ACC112 (cell line): ENCODE data around the gene MLN.

Experiments used
- H2AFZ ChIP-seq: fragments of 200-600 bp; sonication (generic); one replicate; pipeline ENCODE4 v1.6.0; 2017; ENCODE audit warnings: antibody characterized with exemption, low read length; ENCODE audit not compliant: unreplicated experiment
- H3K27ac ChIP-seq: fragments of 200-600 bp; sonication (generic); 2 replicates; pipeline ENCODE4 v1.5.1; 2014; ENCODE audit warnings: low read depth, mild to moderate bottlenecking, antibody characterized with exemption, low read length, moderate library complexity
- H3K27me3 ChIP-seq: fragments of 200-600 bp; sonication (generic); 2 replicates; pipeline ENCODE4 v1.6.1; 2014; ENCODE audit warnings: mild to moderate bottlenecking, antibody characterized with exemption, low read length, moderate library complexity, mixed read lengths; ENCODE audit not compliant: insufficient read depth
- H3K36me3 ChIP-seq: fragments of 200-600 bp; sonication (generic); 2 replicates; pipeline ENCODE4 v1.6.1; 2016; ENCODE audit warnings: mild to moderate bottlenecking, antibody characterized with exemption, low read length, moderate library complexity, mixed read lengths; ENCODE audit not compliant: insufficient read depth
- H3K4me1 ChIP-seq: fragments of 200-600 bp; sonication (generic); one replicate; pipeline ENCODE4 v1.6.1; 2016; ENCODE audit warnings: low read length, mixed read lengths; ENCODE audit not compliant: insufficient read depth, unreplicated experiment, control insufficient read depth
- H3K4me3 ChIP-seq: fragments of 200-600 bp; sonication (generic); 2 replicates; pipeline ENCODE4 v1.5.1; 2014; ENCODE audit warnings: mild to moderate bottlenecking, low read depth, low read length
- H3K79me2 ChIP-seq: fragments of 200-600 bp; sonication (generic); one replicate; pipeline ENCODE4 v1.6.0; 2016; ENCODE audit warnings: low read length; ENCODE audit not compliant: control insufficient read depth, unreplicated experiment, insufficient read depth

MLN gene

GRCh38 chr6:33750244-33750991, 53.4 kb downstream of the MLN start:
- Histone ChIP-seq H3K79me2 (no peaks in the 10 kb centered on the region), H3K4me1 (peaks cover 29% of the 10 kb centered on the region), H3K4me3 (no peak overlapping the region), H3K36me3 (no peaks in the 10 kb centered on the region), H2AFZ (no peak overlapping the region), H3K27ac (0 out of 2 replicates have a peak overlapping the region, but pooled peaks have one; percentile 1), H3K27me3 (no peaks in the 10 kb centered on the region)

GRCh38 chr6:33749401-33749800, 54.4 kb downstream of the MLN start:
- no peaks in the 10 kb centered on the region for H3K36me3 ChIP-seq
- H3K4me3 ChIP-seq, result no peak overlapping the region
- peaks cover 29% of the 10 kb centered on the region for H3K4me1 ChIP-seq
- no peak overlapping the region for H3K27ac ChIP-seq
- H2AFZ ChIP-seq, result no peak overlapping the region
- H3K27me3 ChIP-seq, result no peaks in the 10 kb centered on the region
- H3K79me2 ChIP-seq, result no peaks in the 10 kb centered on the region

- H2AFZ ChIP-seq, result no peak overlapping the region
- H3K4me3 ChIP-seq, result no peak overlapping the region
- peaks cover 29% of the 10 kb centered on the region for H3K4me1 ChIP-seq
- H3K27me3 ChIP-seq, result no peaks in the 10 kb centered on the region
- H3K79me2 ChIP-seq, result no peaks in the 10 kb centered on the region
- H3K36me3 ChIP-seq, result no peaks in the 10 kb centered on the region
- H3K27ac ChIP-seq, result no peak overlapping the region
Measured at GRCh38 chr6:33748841-33749240, 55.0 kb downstream of the MLN start.

GRCh38 chr6:33747823-33748222, 56.0 kb downstream of the MLN start:
- Histone ChIP-seq H3K36me3 (no peaks in the 10 kb centered on the region), H3K4me1 (peaks cover 29% of the 10 kb centered on the region)

GRCh38 chr6:33746651-33747100, 57.1 kb downstream of the MLN start, which contains the start of gene IP6K3:
TSS of gene IP6K3 (minus strand) at chr6:33746905. CDS start at chr6:33735476, 11,429 bp downstream.
- Histone ChIP-seq H3K79me2 (no peaks in the 10 kb centered on the region), H3K36me3 (no peaks in the 10 kb centered on the region), H3K4me3 (no peak within 1 kb of the TSS; the same call in 1 of the 2 replicates), H3K27ac (0 out of 2 replicates have a peak within 1 kb of the TSS, but pooled peaks have one; percentile 9), H3K27me3 (peaks cover 13% of the 10 kb centered on the region; the same call in 1 of the 2 replicates), H2AFZ (no peak within 1 kb of the TSS), H3K4me1 (peaks cover 29% of the 10 kb centered on the region)

More at GRCh38 chr6:33747823-33748222, 56.0 kb downstream of the MLN start:
- Histone ChIP-seq H3K27ac (no peak overlapping the region), H3K27me3 (0 out of 2 replicates have a peak, but pooled peaks cover 6% of the 10 kb centered on the region), H2AFZ (no peak overlapping the region), H3K79me2 (no peaks in the 10 kb centered on the region), H3K4me3 (no peak overlapping the region)

- Histone ChIP-seq H3K79me2 (no peaks in the 10 kb centered on the region), H3K4me3 (no peak overlapping the region; the same call in 1 of the 2 replicates), H3K27ac (0 out of 2 replicates have a peak overlapping the region, but pooled peaks have one; percentile 9), H3K27me3 (peaks cover 13% of the 10 kb centered on the region; the same call in 1 of the 2 replicates), H3K4me1 (peaks cover 23% of the 10 kb centered on the region), H2AFZ (no peak overlapping the region), H3K36me3 (no peaks in the 10 kb centered on the region)
Measured at GRCh38 chr6:33746036-33746600, 57.7 kb downstream of the MLN start.

GRCh38 chr6:33745548-33745947, 58.3 kb downstream of the MLN start:
- H3K4me3 ChIP-seq, result no peak overlapping the region
- peaks cover 18% of the 10 kb centered on the region for H3K4me1 ChIP-seq
- no peak overlapping the region for H2AFZ ChIP-seq
- H3K27ac ChIP-seq, result no peak overlapping the region
- H3K36me3 ChIP-seq, result no peaks in the 10 kb centered on the region
- H3K79me2 ChIP-seq, result no peaks in the 10 kb centered on the region
- peaks cover 13% of the 10 kb centered on the region; the same call in 1 of the 2 replicates for H3K27me3 ChIP-seq

GRCh38 chr6:33744895-33745546, 58.8 kb downstream of the MLN start:
- H3K27ac ChIP-seq, result no peak overlapping the region
- no peak overlapping the region for H3K4me3 ChIP-seq
- peaks cover 13% of the 10 kb centered on the region; the same call in 1 of the 2 replicates for H3K27me3 ChIP-seq
- H3K79me2 ChIP-seq, result no peaks in the 10 kb centered on the region
- no peaks in the 10 kb centered on the region for H3K36me3 ChIP-seq
- no peak overlapping the region for H2AFZ ChIP-seq
- peaks cover 18% of the 10 kb centered on the region for H3K4me1 ChIP-seq
